HG02798 (cell line): ENCODE measurements around the gene EXTL2.
"Not testable (repeated sequence)": the region's sequence is repeated elsewhere in the genome, so short reads cannot be mapped to it uniquely, and the experiment has no call there.

Experiments
- ATAC-seq: cut with Tn5 transposase; IDR thresholded peaks from one replicate; pipeline ENCODE4 v1.9.1; 2021; ENCODE audit warnings: mild to moderate bottlenecking; ENCODE audit not compliant: unreplicated experiment, poor library complexity

EXTL2 gene

GRCh38 chr1:100866041-100866900 lies 28.4 kb downstream of the EXTL2 start:
- peak; percentile 59 for ATAC-seq

GRCh38 chr1:100862591-100862990 lies 32.1 kb downstream of the EXTL2 start:
- ATAC-seq = no peak

GRCh38 chr1:100861379-100861778 lies 33.3 kb downstream of the EXTL2 start:
- ATAC-seq = no peak

- ATAC-seq = no peak
These were observed 34.1 kb downstream of the EXTL2 start for GRCh38 chr1:100860397-100860991.

- not testable (repeated sequence) for ATAC-seq
These were observed 39.5 kb downstream of the EXTL2 start for GRCh38 chr1:100855116-100855515.

- ATAC-seq = no peak
These were observed 41.7 kb downstream of the EXTL2 start for GRCh38 chr1:100852976-100853375.

GRCh38 chr1:100851726-100852125 lies 42.9 kb downstream of the EXTL2 start:
- no peak for ATAC-seq

GRCh38 chr1:100847361-100848082 lies 47.1 kb downstream of the EXTL2 start:
- no peak for ATAC-seq

GRCh38 chr1:100843160-100843559 lies 51.5 kb downstream of the EXTL2 start:
- not testable (repeated sequence) for ATAC-seq

- no peak for ATAC-seq
These were observed 58.5 kb downstream of the EXTL2 start for GRCh38 chr1:100835866-100836842.

GRCh38 chr1:100834777-100835660 lies 59.6 kb downstream of the EXTL2 start:
- ATAC-seq = peak; percentile 64

GRCh38 chr1:100832694-100833428 lies 61.8 kb downstream of the EXTL2 start:
- ATAC-seq = no peak

GRCh38 chr1:100825666-100826065 lies 69.0 kb downstream of the EXTL2 start:
- not testable (repeated sequence) for ATAC-seq
